IMR-90 (cell line): Measurements from ENCODE around the gene OSBPL9. TPM values are rescaled to one million over a fixed set of nuclear protein-coding genes. Genes with fewer than 3 reads are reported as not detected.

Experiments used
- ATAC-seq: fragments of 200-7000 bp; cut with Tn5 transposase; 2 replicates; pipeline ENCODE4 v1.9.1; 2020; ENCODE audit warnings: low read depth, mild to moderate bottlenecking, moderate library complexity
- BruUV-seq: library from RNA; stranded (reverse); fragments of 400-500 nt; replicated peaks from 2 replicates; lab custom pipeline; 2021; lab: Mats Ljungman, UMichigan
- CTCF ChIA-PET: fragments of 300-600 bp; formaldehyde crosslinking; extraction: SDS; loops from one replicate; lab custom pipeline; 2021; ENCODE audit warnings: antibody characterized with exemption; lab: Yijun Ruan, JAX
- POLR2A ChIA-PET: fragments of 300-600 bp; sonication (Branson Sonifier 250); formaldehyde crosslinking; loops from one replicate; lab custom pipeline; 2022; ENCODE audit warnings: antibody characterized with exemption; ENCODE audit not compliant: unreplicated experiment; lab: Charles Lee
- DNase-seq: peaks from one replicate; pipeline ENCODE4 v3.0.0; 2013
- H2AFZ ChIP-seq: replicated peaks from 2 replicates; pipeline ENCODE3; 2013; ENCODE audit warnings: low read length, mild to moderate bottlenecking; ENCODE audit not compliant: poor library complexity
- H2AK5ac ChIP-seq: 2 replicates; pipeline ENCODE4 v1.6.1; 2013; ENCODE audit warnings: low read depth, low read length, inconsistent platforms
- H2AK9ac ChIP-seq: replicated peaks from 2 replicates; pipeline ENCODE3; 2013; ENCODE audit warnings: mild to moderate bottlenecking, low read depth, low read length, moderate library complexity; ENCODE audit not compliant: poor library complexity
- H2BK120ac ChIP-seq: 2 replicates; pipeline ENCODE4 v1.6.1; 2013; ENCODE audit warnings: low read depth, low read length, inconsistent platforms
- H2BK15ac ChIP-seq: 3 replicates; pipeline ENCODE4 v1.6.1; 2013; ENCODE audit warnings: low read depth, low read length, inconsistent platforms
- H2BK20ac ChIP-seq: 2 replicates; pipeline ENCODE4 v1.6.1; 2013; ENCODE audit warnings: low read depth, mild to moderate bottlenecking, inconsistent platforms, low read length, moderate library complexity
- H2BK5ac ChIP-seq: 2 replicates; pipeline ENCODE4 v1.6.1; 2013; ENCODE audit warnings: mild to moderate bottlenecking, low read depth, low read length, inconsistent platforms; ENCODE audit not compliant: poor library complexity, severe bottlenecking
- H3K14ac ChIP-seq: replicated peaks from 2 replicates; pipeline ENCODE4 v1.6.1; 2013; ENCODE audit warnings: low read depth, low read length, inconsistent platforms
- H3K18ac ChIP-seq: 2 replicates; pipeline ENCODE4 v1.6.1; 2013; ENCODE audit warnings: low read depth, low read length, control low read depth
- H3K23ac ChIP-seq: 2 replicates; pipeline ENCODE4 v1.6.1; 2013; ENCODE audit warnings: low read depth, low read length, inconsistent platforms
- H3K27ac ChIP-seq: 2 replicates; pipeline ENCODE4 v1.5.1; 2013; ENCODE audit warnings: mild to moderate bottlenecking, control low read depth, low read length; ENCODE audit not compliant: insufficient read depth
- H3K27me3 ChIP-seq: 2 replicates; pipeline ENCODE4 v1.6.1; 2013; ENCODE audit warnings: low read length; ENCODE audit not compliant: control insufficient read depth, insufficient read depth
- H3K36me3 ChIP-seq: 2 replicates; pipeline ENCODE4 v1.6.1; 2013; ENCODE audit warnings: low read length, mixed read lengths; ENCODE audit not compliant: control insufficient read depth, insufficient read depth
- H3K4ac ChIP-seq: 2 replicates; pipeline ENCODE4 v1.6.1; 2013; ENCODE audit warnings: low read depth, low read length, inconsistent platforms
- H3K4me1 ChIP-seq: 2 replicates; pipeline ENCODE4 v1.6.1; 2013; ENCODE audit warnings: low read length, mixed read lengths; ENCODE audit not compliant: control insufficient read depth, insufficient read depth
- H3K4me2 ChIP-seq: 2 replicates; pipeline ENCODE4 v1.6.1; 2013; ENCODE audit warnings: low read depth, mild to moderate bottlenecking, control low read depth, low read length, moderate library complexity
- H3K4me3 ChIP-seq: 2 replicates; pipeline ENCODE4 v1.5.1; 2013; ENCODE audit warnings: low read depth, mild to moderate bottlenecking, control low read depth, low read length, moderate library complexity; ENCODE audit not compliant: insufficient read depth
- H3K56ac ChIP-seq: 2 replicates; pipeline ENCODE4 v1.6.1; 2013; ENCODE audit warnings: low read length, inconsistent platforms; ENCODE audit not compliant: insufficient read depth; ENCODE audit errors: extremely low read depth
- H3K79me1 ChIP-seq, 2 experiments: 2 replicates each; pipeline ENCODE4 v1.6.1; 2013; ENCODE audit warnings: low read length in 2 of 2, inconsistent platforms in 1 of 2, low read depth in 1 of 2
- H3K9ac ChIP-seq: 2 replicates; pipeline ENCODE4 v1.6.1; 2013; ENCODE audit warnings: low read depth, low read length, control low read depth
- H3K9me1 ChIP-seq: 2 replicates; pipeline ENCODE4 v1.6.1; 2013; ENCODE audit warnings: low read length, inconsistent platforms; ENCODE audit not compliant: insufficient read depth
- H3K9me3 ChIP-seq: 2 replicates; pipeline ENCODE4 v1.6.1; 2013; ENCODE audit warnings: low read length; ENCODE audit not compliant: control insufficient read depth, insufficient read depth
- H4K20me1 ChIP-seq: 2 replicates; pipeline ENCODE4 v1.6.1; 2013; ENCODE audit warnings: low read length, inconsistent platforms; ENCODE audit not compliant: insufficient read depth
- H4K5ac ChIP-seq: 2 replicates; pipeline ENCODE4 v1.6.1; 2013; ENCODE audit warnings: mild to moderate bottlenecking, low read depth, low read length, control low read depth
- H4K8ac ChIP-seq, 2 experiments: 2 replicates each; pipeline ENCODE4 v1.6.1; 2013; ENCODE audit warnings: low read depth in 2 of 2, low read length in 2 of 2, control low read depth in 1 of 2, inconsistent platforms in 1 of 2
- H4K91ac ChIP-seq: 2 replicates; pipeline ENCODE4 v1.6.1; 2013; ENCODE audit warnings: low read depth, low read length, inconsistent platforms; ENCODE audit not compliant: insufficient read depth
- CEBPB ChIP-seq: IDR thresholded peaks from 2 replicates; pipeline ENCODE4 v1.6.1; 2012; ENCODE audit warnings: low read depth, low read length, improper control_type of control experiment
- CHD1 ChIP-seq: IDR thresholded peaks from 2 replicates; pipeline ENCODE4 v1.6.1; 2012; ENCODE audit warnings: low read depth, low read length, improper control_type of control experiment
- ELK1 ChIP-seq: fragments of 150-350 bp; IDR thresholded peaks from 2 replicates; pipeline ENCODE4 v1.6.1; 2016; ENCODE audit warnings: low read depth, mild to moderate bottlenecking, low read length, moderate library complexity, borderline replicate concordance
- MAFK ChIP-seq: IDR thresholded peaks from 2 replicates; pipeline ENCODE4 v1.6.1; 2012; ENCODE audit warnings: low read depth, low read length, improper control_type of control experiment
- MAZ ChIP-seq: IDR thresholded peaks from 2 replicates; pipeline ENCODE4 v1.6.1; 2012; ENCODE audit warnings: low read depth, mild to moderate bottlenecking, low read length, improper control_type of control experiment, moderate library complexity, borderline replicate concordance
- MXI1 ChIP-seq: IDR thresholded peaks from 2 replicates; pipeline ENCODE4 v1.6.1; 2012; ENCODE audit warnings: low read depth, mild to moderate bottlenecking, low read length, moderate library complexity, borderline replicate concordance
- NFE2L2 ChIP-seq: fragments of 150-350 bp; IDR thresholded peaks from 2 replicates; pipeline ENCODE4 v1.6.1; 2016; ENCODE audit warnings: low read depth, mild to moderate bottlenecking, low read length
- SMC3 ChIP-seq: fragments of 150-350 bp; IDR thresholded peaks from 2 replicates; pipeline ENCODE4 v1.6.1; 2016; ENCODE audit warnings: low read depth, mild to moderate bottlenecking, antibody characterized with exemption, low read length, moderate library complexity
- USF2 ChIP-seq: fragments of 150-350 bp; IDR thresholded peaks from 2 replicates; pipeline ENCODE4 v1.6.1; 2017; ENCODE audit warnings: mild to moderate bottlenecking, antibody characterized with exemption, low read length, low read depth
- WGBS, 2 experiments: methylation state at CpG; one replicate each; pipeline versions ENCODE4 v1.1.5 to v1.1.7; 2013; ENCODE audit warnings: missing lambda C conversion rate in 2 of 2; ENCODE audit not compliant: insufficient read length in 1 of 2; ENCODE audit errors: extremely low coverage in 2 of 2; 5-methylcytosine and 5-hydroxymethylcytosine counted together
- dilution Hi-C: fragments of 300-500 bp; cut with HindIII; formaldehyde crosslinking; loops from one replicate; pipeline ENCODE4 v1.14.3; 2018; ENCODE audit warnings: low sequenced_read_pairs; ENCODE audit not compliant: unreplicated experiment
- in situ Hi-C: fragments of 300-500 bp; cut with MboI; formaldehyde crosslinking; loops from 3 replicates; pipeline ENCODE4 v1.14.3; 2019; ENCODE audit warnings: low sequenced_read_pairs, inconsistent platforms, mixed read lengths
- intact Hi-C: fragments of 100-400 bp; cut with micrococcal nuclease; formaldehyde crosslinking; loops from 2 replicates; pipeline ENCODE4 v1.10.0; 2022
- polyA plus RNA-seq, 3 experiments: library from polyadenylated mRNA; depleted of rRNA; stranded (reverse); fragments of >200 nt; gene quantifications; 2 replicates each; pipeline ENCODE4 v1.2.3, GENCODE V29; 2012; ENCODE audit warnings: low replicate concordance in 1 of 3
- total RNA-seq: library from RNA; depleted of rRNA; stranded (reverse); fragments of >200 nt; gene quantifications from 2 replicates; pipeline ENCODE4 v1.2.3, GENCODE V29; 2012

Gene OSBPL9
- total and polyA plus RNA-seq, 2 of the 4 experiments (the other 2 are of a cell fraction): 51.4 to 127 TPM

GRCh38 chr1:51728611-51729155 lies 111.8 kb downstream of the OSBPL9 start:
- peak overlapping the region; percentile 74 for H3K4ac ChIP-seq
- no TSS peak for BruUV-seq
- H4K91ac ChIP-seq: peak overlapping the region; percentile 37; the same call in 1 of the 2 replicates
- no peak overlapping the region for H2BK5ac ChIP-seq
- dilution Hi-C loops (no loop called here), intact Hi-C loops (no loop called here), in situ Hi-C loops (no loop called here)
- H3K4me3 ChIP-seq: peak overlapping the region; percentile 91
- H2BK20ac ChIP-seq: no peak overlapping the region
- H2AK9ac ChIP-seq: peak overlapping the region; percentile 48
- H4K8ac ChIP-seq: peak overlapping the region; percentile 58 to 75; a peak in 3 of 4 replicates
- 50% methylated on average over 2 of the region's 12 CpGs; no CpG with 5 or more reads in 1 of the 2 experiments for WGBS, 2 experiments
- no peak overlapping the region for H2BK120ac ChIP-seq
- no peaks in the 10 kb centered on the region for H3K36me3 ChIP-seq
- H2AFZ ChIP-seq: peak overlapping the region; percentile 86
- peak overlapping the region; percentile 76 for H3K23ac ChIP-seq
- no peaks in the 10 kb centered on the region for H3K9me3 ChIP-seq
- H3K27ac ChIP-seq: peak overlapping the region; percentile 68
- H2AK5ac ChIP-seq: no peak overlapping the region
- peaks cover 22 to 50% of the 10 kb centered on the region in 2 experiments; a peak in 3 of 4 replicates for H3K79me1 ChIP-seq
- H3K27me3 ChIP-seq: no peaks in the 10 kb centered on the region
- H3K56ac ChIP-seq: peak overlapping the region; percentile 80; the same call in 1 of the 2 replicates
- peaks cover 3% of the 10 kb centered on the region; the same call in 1 of the 2 replicates for H3K4me1 ChIP-seq
- H4K5ac ChIP-seq: peak overlapping the region; percentile 3
- TF ChIP-seq ELK1 (no peak), SMC3 (no peak), USF2 (no peak), NFE2L2 (no peak), CEBPB (no peak), CHD1 (no peak), MAZ (no peak), MAFK (no peak), MXI1 (no peak)
- peak overlapping the region; percentile 24; the same call in 1 of the 3 replicates for H2BK15ac ChIP-seq
- H3K9me1 ChIP-seq: peaks cover 4% of the 10 kb centered on the region
- ATAC-seq: no peak
- peaks cover 7% of the 10 kb centered on the region; the same call in 1 of the 2 replicates for H4K20me1 ChIP-seq
- peak; percentile 10 for DNase-seq
- ChIA-PET CTCF (no interaction called here), POLR2A (no interaction called here)
- H3K4me2 ChIP-seq: peak overlapping the region; percentile 82
- peak overlapping the region; percentile 65 for H3K9ac ChIP-seq
- H3K14ac ChIP-seq: peak overlapping the region; percentile 64
- H3K18ac ChIP-seq: 0 out of 2 replicates have a peak overlapping the region, but pooled peaks have one; percentile 27
